Activated CD4-positive, CD25-positive, alpha-beta regulatory T cell treated with anti-CD3 and anti-CD28 coated beads, Interleukin-2, amount 50 U/mL, for 72 hours (primary cell): ENCODE measurements around the gene CD93.

Source experiments
- DNase-seq: peaks from one replicate; pipeline ENCODE4 v3.0.0; 2021

The CD93 gene

DNA sequence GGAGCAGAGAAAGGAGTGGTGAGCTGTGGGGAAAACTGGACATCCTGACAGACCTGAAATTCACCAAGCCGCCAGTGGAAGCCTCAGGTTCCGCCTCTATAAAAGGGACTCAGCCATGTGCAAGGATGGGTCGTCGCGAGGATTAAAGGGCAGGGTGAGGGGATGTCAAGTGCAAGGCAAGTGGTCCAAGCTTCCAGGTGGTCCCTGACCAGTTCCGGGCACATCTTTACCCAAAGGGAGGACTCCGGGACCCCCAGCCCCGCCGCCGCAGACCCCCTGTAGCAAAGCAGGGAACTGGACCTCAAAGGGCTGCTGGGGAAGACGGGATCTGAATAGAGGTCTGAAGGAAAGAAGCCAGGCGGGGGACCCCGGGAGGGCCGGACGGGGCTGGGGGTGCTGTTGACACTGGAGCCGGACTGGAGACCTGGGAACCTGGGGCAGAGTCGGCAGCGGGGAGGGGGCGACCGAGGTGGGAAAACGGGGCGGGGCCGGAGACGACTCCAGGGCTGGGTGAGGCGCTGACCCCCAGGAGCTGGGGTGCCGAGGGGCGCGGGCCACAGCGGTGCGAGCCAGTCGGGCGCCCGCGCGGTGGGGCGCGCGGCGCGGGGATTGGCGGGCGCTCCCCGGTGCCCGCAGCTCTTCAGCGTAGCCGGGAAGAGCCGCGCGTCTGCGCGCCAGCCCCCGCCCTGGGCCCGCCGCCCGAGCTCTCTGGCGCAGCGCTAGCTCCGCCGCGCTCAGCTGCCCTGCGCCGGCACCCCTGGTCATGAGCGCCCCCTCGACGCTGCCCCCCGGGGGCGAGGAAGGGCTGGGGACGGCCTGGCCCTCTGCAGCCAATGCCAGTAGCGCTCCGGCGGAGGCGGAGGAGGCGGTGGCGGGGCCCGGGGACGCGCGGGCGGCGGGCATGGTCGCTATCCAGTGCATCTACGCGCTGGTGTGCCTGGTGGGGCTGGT, 51.1 kb downstream of the CD93 start, which contains the start of gene SSTR4:
Gene SSTR4 (plus strand): TSS at position 592 of the 951 bp plus-strand sequence. CDS start 172 bp downstream, at position 764.
- DNase-seq = no peak

DNA sequence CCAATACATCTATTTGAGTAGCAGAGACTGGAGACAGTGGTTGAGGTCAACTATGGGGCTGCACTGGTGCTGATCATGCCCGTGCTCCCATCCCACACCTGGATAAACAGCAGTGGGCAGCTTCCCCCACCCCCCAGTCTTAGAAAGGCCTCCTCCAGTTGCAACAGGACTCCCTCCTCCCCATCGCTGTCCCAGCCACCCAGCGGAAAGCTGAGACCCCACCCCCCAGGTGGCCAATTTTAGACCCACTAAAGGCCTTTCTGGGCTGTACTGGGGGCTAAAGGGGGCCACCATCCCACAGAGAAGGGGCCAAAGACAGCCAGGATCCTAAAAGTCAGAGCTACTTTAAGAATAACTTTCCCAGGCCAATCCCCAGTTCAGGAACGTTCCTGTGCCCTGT, 52.2 kb downstream of the CD93 start:
- no peak for DNase-seq

DNA sequence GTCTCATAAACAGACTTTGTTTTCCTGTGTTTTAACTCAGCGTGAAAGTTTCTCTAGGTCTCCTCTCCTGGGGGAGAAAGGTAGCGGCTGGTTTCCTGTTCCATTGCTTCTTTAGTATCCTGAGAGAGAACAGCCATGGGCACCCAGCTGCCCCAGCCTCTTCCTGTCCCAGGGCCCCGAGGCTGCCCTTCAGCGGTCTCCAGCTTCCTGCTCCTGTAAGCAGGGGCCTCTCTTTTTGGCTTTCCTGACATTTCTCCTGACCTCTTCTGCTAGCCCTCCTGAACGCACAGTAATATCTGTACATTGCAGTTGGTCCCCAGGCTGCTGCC, 53.4 kb downstream of the CD93 start:
- no peak for DNase-seq

DNA sequence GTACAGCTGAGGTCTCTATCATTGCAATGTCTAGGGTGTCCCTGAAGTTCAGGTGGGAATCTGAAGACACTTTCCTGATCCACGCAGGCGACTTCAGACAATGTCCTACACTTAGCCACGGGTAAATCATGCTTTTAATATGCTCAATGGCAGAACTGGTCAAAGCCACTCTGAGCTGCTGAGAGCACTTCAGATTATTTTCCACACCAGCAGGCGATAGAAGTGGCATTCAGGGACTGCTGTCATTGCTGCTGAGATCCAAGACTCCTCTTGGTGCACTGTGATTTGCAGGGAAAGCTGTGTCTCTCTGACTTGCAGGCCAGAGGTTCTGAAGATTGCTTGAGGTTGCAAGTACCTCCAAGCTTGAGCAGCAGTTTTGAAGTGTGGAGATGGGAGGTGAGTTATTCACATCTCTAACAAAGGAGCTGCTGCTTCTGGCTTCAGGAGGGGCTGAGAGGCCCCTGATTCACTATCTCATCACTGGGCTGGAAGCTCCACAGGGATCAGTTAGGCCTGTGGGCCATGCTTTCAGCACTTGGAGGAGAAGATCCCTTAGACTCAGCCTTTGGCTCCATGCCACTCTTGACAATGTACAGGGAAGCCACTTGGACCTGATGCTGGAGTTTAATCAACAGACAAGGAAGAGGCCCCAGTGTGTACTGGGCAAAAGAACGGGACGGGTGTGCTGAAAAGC, 53.9 kb downstream of the CD93 start:
- no peak for DNase-seq

DNA sequence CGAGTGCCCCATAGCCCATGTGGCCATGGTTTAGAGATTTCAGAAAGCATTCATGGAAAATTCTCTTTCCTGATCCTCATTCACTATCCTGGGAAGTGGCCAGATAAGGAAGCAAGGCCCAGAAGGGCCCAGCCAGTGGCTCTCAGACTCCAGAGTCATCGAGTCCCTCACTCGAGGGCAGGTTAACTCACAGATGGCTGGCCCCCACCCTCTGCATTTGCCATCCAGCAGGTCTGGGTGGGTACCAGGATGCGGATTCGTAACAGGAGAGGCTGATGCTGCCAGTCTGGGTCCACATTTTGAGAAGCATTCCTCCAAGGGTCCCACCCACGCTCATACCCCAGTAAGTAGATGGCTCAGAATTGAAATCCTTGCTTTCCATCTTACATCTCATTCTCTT, 54.8 kb downstream of the CD93 start:
- no peak for DNase-seq
